Neuronal stem cell (in vitro differentiated cells): ENCODE results near the gene AADACL4.

ENCODE experiments used
- DNase-seq: peaks from one replicate; pipeline ENCODE4 v3.0.0-alpha.2; 2013; ENCODE audit warnings: low spot score
- H2AFZ ChIP-seq: one replicate; pipeline ENCODE4 v1.6.1; 2013; ENCODE audit warnings: mild to moderate bottlenecking, low read length, inconsistent platforms
- H2AK5ac ChIP-seq: 2 replicates; pipeline ENCODE4 v1.6.1; 2013; ENCODE audit warnings: low read depth, mild to moderate bottlenecking, inconsistent platforms, low read length, moderate library complexity, mixed read lengths
- H2BK120ac ChIP-seq: 2 replicates; pipeline ENCODE4 v1.6.1; 2013; ENCODE audit warnings: low read depth, mild to moderate bottlenecking, inconsistent platforms, low read length, moderate library complexity, mixed read lengths
- H2BK12ac ChIP-seq: one replicate; pipeline ENCODE4 v1.6.1; 2013; ENCODE audit warnings: low read length, inconsistent platforms
- H2BK15ac ChIP-seq: 2 replicates; pipeline ENCODE4 v1.6.1; 2013; ENCODE audit warnings: mild to moderate bottlenecking, low read length, inconsistent platforms, mixed read lengths
- H2BK5ac ChIP-seq: one replicate; pipeline ENCODE4 v1.6.1; 2013; ENCODE audit warnings: inconsistent platforms, mild to moderate bottlenecking, low read length, moderate library complexity
- H3K14ac ChIP-seq: one replicate; pipeline ENCODE4 v1.6.1; 2013; ENCODE audit warnings: low read length, inconsistent platforms
- H3K18ac ChIP-seq: 2 replicates; pipeline ENCODE4 v1.6.1; 2013; ENCODE audit warnings: low read length, inconsistent platforms
- H3K23ac ChIP-seq: 2 replicates; pipeline ENCODE4 v1.6.1; 2013; ENCODE audit warnings: low read depth, mild to moderate bottlenecking, mixed read lengths, low read length, inconsistent platforms; ENCODE audit not compliant: poor library complexity
- H3K27ac ChIP-seq: replicated peaks from 3 replicates; pipeline ENCODE4 v1.5.1; 2013; ENCODE audit warnings: low read length, inconsistent platforms
- H3K27me3 ChIP-seq, 3 experiments: 2 replicates each; pipeline ENCODE4 v1.6.1; 2013; ENCODE audit warnings: low read length in 3 of 3, mild to moderate bottlenecking in 2 of 3, inconsistent platforms in 1 of 3, low read depth in 1 of 3, mixed read lengths in 1 of 3, moderate library complexity in 1 of 3; ENCODE audit not compliant: control insufficient read depth in 3 of 3, insufficient read depth in 3 of 3
- H3K36me3 ChIP-seq, 2 donors: replicated peaks in 1 of 2; 2 replicates each; pipeline ENCODE4 v1.6.1; 2013; ENCODE audit warnings: low read length in 2 of 2; ENCODE audit not compliant: control insufficient read depth in 2 of 2, insufficient read depth in 2 of 2
- H3K4ac ChIP-seq: 2 replicates; pipeline ENCODE4 v1.6.1; 2013; ENCODE audit warnings: inconsistent platforms, mild to moderate bottlenecking, low read length, moderate library complexity
- H3K4me1 ChIP-seq, 2 donors: 1 replicate in 1 of 2; 2 replicates in 1 of 2; pipeline ENCODE4 v1.6.1; 2013; ENCODE audit warnings: low read length in 2 of 2, low read depth in 1 of 2; ENCODE audit not compliant: control insufficient read depth in 2 of 2, insufficient read depth in 1 of 2
- H3K4me2 ChIP-seq: one replicate; pipeline ENCODE4 v1.6.1; 2013; ENCODE audit warnings: mild to moderate bottlenecking, low read length, inconsistent platforms; ENCODE audit not compliant: insufficient read depth, poor library complexity, severe bottlenecking
- H3K4me3 ChIP-seq, 2 donors: 2 replicates each; pipeline ENCODE4 v1.5.1; 2013; ENCODE audit warnings: low read length in 2 of 2, mild to moderate bottlenecking in 2 of 2, inconsistent platforms in 1 of 2, moderate library complexity in 1 of 2
- H3K79me1 ChIP-seq: one replicate; pipeline ENCODE4 v1.6.1; 2013; ENCODE audit warnings: low read depth, mild to moderate bottlenecking, inconsistent platforms, low read length, moderate library complexity
- H3K9ac ChIP-seq: one replicate; pipeline ENCODE4 v1.6.1; 2013; ENCODE audit warnings: mild to moderate bottlenecking, low read depth, low read length, inconsistent platforms; ENCODE audit not compliant: poor library complexity
- H3K9me3 ChIP-seq, 2 donors: replicated peaks in 1 of 2; 2 replicates each; pipeline versions ENCODE3 to v1.6.1; 2013; ENCODE audit warnings: low read length in 2 of 2, mild to moderate bottlenecking in 2 of 2, inconsistent platforms in 1 of 2, low read depth in 1 of 2, mixed read lengths in 1 of 2, moderate library complexity in 1 of 2; ENCODE audit not compliant: control insufficient read depth in 2 of 2, insufficient read depth in 1 of 2
- H4K8ac ChIP-seq: one replicate; pipeline ENCODE4 v1.6.1; 2013; ENCODE audit warnings: low read depth, mild to moderate bottlenecking, inconsistent platforms, low read length, moderate library complexity
- H4K91ac ChIP-seq: one replicate; pipeline ENCODE4 v1.6.1; 2013; ENCODE audit warnings: low read length, low read depth, mild to moderate bottlenecking, inconsistent platforms; ENCODE audit not compliant: poor library complexity
- WGBS, 2 donors: extraction: QIAGEN DNeasy Blood & Tissue Kit; methylation state at CpG; one replicate each; pipeline ENCODE4 v1.1.7; 2013; ENCODE audit warnings: missing lambda C conversion rate in 2 of 2, mixed read lengths in 1 of 2; ENCODE audit not compliant: insufficient read length in 2 of 2, insufficient replicate concordance in 1 of 2; ENCODE audit errors: extremely low coverage in 2 of 2; 5-methylcytosine and 5-hydroxymethylcytosine counted together

Gene AADACL4

GRCh38 chr1:12690156-12690555 lies 46.3 kb downstream of the AADACL4 start:
- DNase-seq: no peak
- H2AK5ac ChIP-seq: no peak overlapping the region
- WGBS, 2 donors: no CpG with 5 or more reads among the region's 2 CpGs
- H3K18ac ChIP-seq: no peak overlapping the region
- no peak overlapping the region for H3K4ac ChIP-seq
- H2BK120ac ChIP-seq: no peak overlapping the region
- H3K36me3 ChIP-seq: no peaks in the 10 kb centered on the region
- no peak overlapping the region for H3K4me3 ChIP-seq
- no peak overlapping the region for H3K14ac ChIP-seq
- no peak overlapping the region for H3K9ac ChIP-seq
- no peak overlapping the region for H3K27ac ChIP-seq
- no peak overlapping the region for H2BK12ac ChIP-seq
- no peaks in the 10 kb centered on the region for H3K4me1 ChIP-seq
- no peaks in the 10 kb centered on the region for H3K27me3 ChIP-seq
- H2BK15ac ChIP-seq: no peak overlapping the region
- no peak overlapping the region for H2BK5ac ChIP-seq
- H3K9me3 ChIP-seq: peaks cover 0 to 2% of the 10 kb centered on the region in 2 donors
- H4K91ac ChIP-seq: no peak overlapping the region
- no peaks in the 10 kb centered on the region for H3K79me1 ChIP-seq
- H3K4me2 ChIP-seq: no peak overlapping the region
- H3K23ac ChIP-seq: no peak overlapping the region
- H4K8ac ChIP-seq: no peak overlapping the region
- no peak overlapping the region for H2AFZ ChIP-seq

- Histone ChIP-seq H3K36me3 (no peaks in the 10 kb centered on the region), H3K9me3 (peaks cover 0 to 2% of the 10 kb centered on the region in 2 donors), H3K4me3 (no peak overlapping the region), H2BK15ac (no peak overlapping the region), H3K4me1 (no peaks in the 10 kb centered on the region), H3K23ac (no peak overlapping the region), H2BK120ac (no peak overlapping the region), H3K18ac (no peak overlapping the region), H3K27ac (no peak overlapping the region), H4K8ac (no peak overlapping the region), H2BK12ac (no peak overlapping the region), H3K9ac (no peak overlapping the region), H2AFZ (no peak overlapping the region), H3K4me2 (no peak overlapping the region), H3K27me3 (no peaks in the 10 kb centered on the region), H4K91ac (no peak overlapping the region), H2BK5ac (no peak overlapping the region), H3K79me1 (no peaks in the 10 kb centered on the region), H3K14ac (no peak overlapping the region), H2AK5ac (no peak overlapping the region), H3K4ac (no peak overlapping the region)
- no CpG with 5 or more reads among the region's 10 CpGs for WGBS, 2 donors
- no peak for DNase-seq
Measured at GRCh38 chr1:12692967-12693782, 49.3 kb downstream of the AADACL4 start.

DNA sequence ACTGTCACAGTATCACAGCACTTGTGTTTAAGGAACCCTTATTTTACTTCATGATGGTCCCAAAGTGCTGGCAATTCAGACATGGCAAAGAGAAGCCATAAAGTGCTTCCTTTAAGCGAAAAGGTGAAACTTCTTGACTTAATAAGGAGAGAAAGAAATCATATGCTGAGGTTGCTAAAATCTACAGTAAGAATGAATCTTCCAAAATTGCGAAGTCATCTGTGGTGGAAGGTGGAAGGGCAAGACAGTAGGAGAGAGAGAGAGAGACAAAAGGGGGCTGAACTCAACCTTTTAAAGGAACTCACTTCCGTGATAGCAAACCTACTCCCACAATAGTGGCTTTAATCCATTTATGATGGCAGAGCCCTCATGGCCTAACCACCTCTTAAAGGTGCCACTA lies 52.8 kb downstream of the AADACL4 start:
- no CpG with 5 or more reads among the region's 3 CpGs for WGBS, 2 donors
- no peak overlapping the region for H2BK12ac ChIP-seq
- H3K9ac ChIP-seq: no peak overlapping the region

DNA sequence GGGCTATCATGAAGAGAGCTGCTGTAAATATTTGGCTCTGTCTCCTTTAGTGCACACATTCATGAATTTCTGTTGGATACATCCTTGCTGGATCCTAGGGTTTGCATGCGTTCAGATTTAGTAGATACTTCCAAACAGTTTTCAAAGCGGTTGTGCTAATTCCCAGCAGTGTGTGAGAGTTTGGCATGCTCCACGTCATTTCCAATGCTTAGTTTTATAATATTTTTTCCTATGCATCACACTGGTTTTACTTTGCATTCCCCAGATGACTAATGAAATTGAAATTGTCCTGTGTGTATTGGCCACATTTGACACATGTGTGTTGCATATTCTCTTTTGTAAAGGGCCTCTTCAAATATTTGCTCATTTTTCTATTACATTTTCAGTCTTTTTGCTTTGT lies 53.5 kb downstream of the AADACL4 start:
- no peak overlapping the region for H4K91ac ChIP-seq
- WGBS, 2 donors: no CpG with 5 or more reads among the region's 3 CpGs

More for the DNA sequence above, 52.8 kb downstream of the AADACL4 start:
- no peak overlapping the region for H3K18ac ChIP-seq
- no peak overlapping the region for H3K4me2 ChIP-seq
- no peak overlapping the region for H3K27ac ChIP-seq
- no peak overlapping the region for H2BK5ac ChIP-seq
- DNase-seq: no peak
- no peak overlapping the region for H3K14ac ChIP-seq
- no peak overlapping the region for H3K23ac ChIP-seq
- H2AFZ ChIP-seq: no peak overlapping the region
- H4K91ac ChIP-seq: no peak overlapping the region
- H3K36me3 ChIP-seq: no peaks in the 10 kb centered on the region
- no peaks in the 10 kb centered on the region for H3K4me1 ChIP-seq
- H3K79me1 ChIP-seq: no peaks in the 10 kb centered on the region
- H2AK5ac ChIP-seq: no peak overlapping the region
- H2BK120ac ChIP-seq: no peak overlapping the region
- H2BK15ac ChIP-seq: no peak overlapping the region
- no peak overlapping the region for H3K4ac ChIP-seq
- H3K9me3 ChIP-seq: no peaks in the 10 kb centered on the region
- no peaks in the 10 kb centered on the region for H3K27me3 ChIP-seq
- H4K8ac ChIP-seq: no peak overlapping the region
- no peak overlapping the region for H3K4me3 ChIP-seq

More for the DNA sequence above, 53.5 kb downstream of the AADACL4 start:
- H2AK5ac ChIP-seq: no peak overlapping the region
- no peak overlapping the region for H2BK120ac ChIP-seq
- H3K9ac ChIP-seq: no peak overlapping the region
- no peak overlapping the region for H2BK5ac ChIP-seq
- no peaks in the 10 kb centered on the region for H3K79me1 ChIP-seq
- no peaks in the 10 kb centered on the region for H3K27me3 ChIP-seq
- H2BK12ac ChIP-seq: no peak overlapping the region
- H3K4me3 ChIP-seq: no peak overlapping the region
- H2BK15ac ChIP-seq: no peak overlapping the region
- no peaks in the 10 kb centered on the region for H3K4me1 ChIP-seq
- H3K23ac ChIP-seq: no peak overlapping the region
- H3K9me3 ChIP-seq: no peaks in the 10 kb centered on the region
- no peak overlapping the region for H4K8ac ChIP-seq
- no peak overlapping the region for H3K4ac ChIP-seq
- H3K14ac ChIP-seq: no peak overlapping the region
- no peak overlapping the region for H3K4me2 ChIP-seq
- no peaks in the 10 kb centered on the region for H3K36me3 ChIP-seq
- H3K18ac ChIP-seq: no peak overlapping the region
- no peak overlapping the region for H3K27ac ChIP-seq
- H2AFZ ChIP-seq: no peak overlapping the region
- DNase-seq: no peak
